Trophoblast cell (in vitro differentiated cells and primary cell): Measurements from ENCODE around the gene GPR148.

Experiments
- DNase-seq, 2 donors: peaks; one replicate each; pipeline ENCODE4 v3.0.0-alpha.2; 2016
- H2AFZ ChIP-seq: 2 replicates; pipeline ENCODE4 v1.6.1; 2013; ENCODE audit warnings: low read length, moderate library complexity, mild to moderate bottlenecking; ENCODE audit not compliant: insufficient read depth, poor library complexity
- H2AK5ac ChIP-seq: 2 replicates; pipeline ENCODE4 v1.6.1; 2013; ENCODE audit warnings: mild to moderate bottlenecking, low read length
- H2BK120ac ChIP-seq: 2 replicates; pipeline ENCODE4 v1.6.1; 2013; ENCODE audit warnings: low read length, mild to moderate bottlenecking, moderate library complexity; ENCODE audit not compliant: insufficient read depth, poor library complexity
- H2BK12ac ChIP-seq: 2 replicates; pipeline ENCODE4 v1.6.1; 2013; ENCODE audit warnings: mild to moderate bottlenecking, low read length, moderate library complexity
- H2BK5ac ChIP-seq: 2 replicates; pipeline ENCODE4 v1.6.1; 2013; ENCODE audit warnings: low read length, low read depth, moderate library complexity, mild to moderate bottlenecking; ENCODE audit not compliant: poor library complexity
- H3K14ac ChIP-seq: 2 replicates; pipeline ENCODE4 v1.6.1; 2013; ENCODE audit warnings: mild to moderate bottlenecking, low read length
- H3K18ac ChIP-seq: 2 replicates; pipeline ENCODE4 v1.6.1; 2013; ENCODE audit warnings: mild to moderate bottlenecking, low read length
- H3K23ac ChIP-seq: 2 replicates; pipeline ENCODE4 v1.6.1; 2013; ENCODE audit warnings: low read length
- H3K27ac ChIP-seq: 2 replicates; pipeline ENCODE4 v1.5.1; 2013; ENCODE audit warnings: low read depth, mild to moderate bottlenecking, inconsistent platforms, low read length, moderate library complexity
- H3K27me3 ChIP-seq: 2 replicates; pipeline ENCODE4 v1.6.1; 2013; ENCODE audit warnings: inconsistent platforms, mild to moderate bottlenecking, low read length, moderate library complexity; ENCODE audit not compliant: insufficient read depth
- H3K36me3 ChIP-seq, 2 experiments: 1 replicate in 1 of 2; 2 replicates in 1 of 2; pipeline ENCODE4 v1.6.1; 2013; ENCODE audit warnings: low read length in 2 of 2, mild to moderate bottlenecking in 2 of 2, moderate library complexity in 1 of 2; ENCODE audit not compliant: insufficient read depth in 2 of 2, control insufficient read depth in 1 of 2
- H3K4ac ChIP-seq: 2 replicates; pipeline ENCODE4 v1.6.1; 2013; ENCODE audit warnings: low read depth, mild to moderate bottlenecking, low read length, moderate library complexity
- H3K4me1 ChIP-seq, 2 experiments: 1 replicate in 1 of 2; 2 replicates in 1 of 2; pipeline ENCODE4 v1.6.1; 2013; ENCODE audit warnings: low read length in 2 of 2, mild to moderate bottlenecking in 2 of 2, moderate library complexity in 1 of 2; ENCODE audit not compliant: insufficient read depth in 2 of 2, control insufficient read depth in 1 of 2
- H3K4me2 ChIP-seq: 2 replicates; pipeline ENCODE4 v1.6.1; 2013; ENCODE audit warnings: inconsistent platforms, mild to moderate bottlenecking, low read length, moderate library complexity
- H3K4me3 ChIP-seq: 2 replicates; pipeline ENCODE4 v1.5.1; 2013; ENCODE audit warnings: mild to moderate bottlenecking, low read depth, low read length, inconsistent platforms
- H3K79me1 ChIP-seq: one replicate; pipeline ENCODE4 v1.6.1; 2013; ENCODE audit warnings: low read length
- H3K79me2 ChIP-seq: 2 replicates; pipeline ENCODE4 v1.6.1; 2013; ENCODE audit warnings: low read length, mild to moderate bottlenecking; ENCODE audit not compliant: control insufficient read depth, insufficient read depth, poor library complexity
- H3K9ac ChIP-seq: 2 replicates; pipeline ENCODE4 v1.6.1; 2013; ENCODE audit warnings: mild to moderate bottlenecking, low read length
- H3K9me3 ChIP-seq: 2 replicates; pipeline ENCODE4 v1.6.1; 2013; ENCODE audit warnings: low read depth, mild to moderate bottlenecking, control low read depth, inconsistent platforms, low read length; ENCODE audit not compliant: insufficient read depth
- H4K12ac ChIP-seq: 2 replicates; pipeline ENCODE4 v1.6.1; 2013; ENCODE audit warnings: low read depth, mild to moderate bottlenecking, low read length, moderate library complexity
- H4K8ac ChIP-seq: 2 replicates; pipeline ENCODE4 v1.6.1; 2013; ENCODE audit warnings: low read depth, mild to moderate bottlenecking, low read length, moderate library complexity
- H4K91ac ChIP-seq: one replicate; pipeline ENCODE4 v1.6.1; 2013; ENCODE audit warnings: low read depth, mild to moderate bottlenecking, low read length, moderate library complexity
- WGBS: extraction: QIAGEN DNeasy Blood & Tissue Kit; methylation state at CpG from one replicate; pipeline ENCODE4 v1.1.7; 2013; ENCODE audit warnings: missing lambda C conversion rate; ENCODE audit not compliant: insufficient read length, insufficient coverage; ENCODE audit errors: extremely low coverage; 5-methylcytosine and 5-hydroxymethylcytosine counted together

The GPR148 gene

DNA sequence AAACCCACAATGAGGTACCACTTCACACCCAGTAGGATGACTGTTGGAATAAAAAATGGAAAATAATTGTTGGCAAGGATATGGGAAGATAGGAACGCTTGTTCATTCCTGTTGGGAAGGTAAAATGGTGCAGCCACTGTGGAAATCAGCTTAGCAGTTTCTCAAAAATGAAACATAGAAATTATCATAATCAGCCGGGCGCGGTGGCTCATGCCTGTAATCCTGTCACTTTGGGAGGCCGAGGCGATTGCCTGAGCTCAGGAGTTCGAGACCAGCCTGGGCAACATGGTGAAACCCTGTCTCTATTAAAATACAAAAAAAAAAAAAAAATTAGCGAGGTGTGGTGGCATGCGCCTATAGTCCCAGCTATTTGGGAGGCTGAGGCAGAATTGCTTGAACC lies 49.9 kb downstream of the GPR148 start:
- Histone ChIP-seq H2AK5ac (no peak overlapping the region), H4K8ac (no peak overlapping the region), H3K27ac (no peak overlapping the region), H4K12ac (no peak overlapping the region), H2BK120ac (no peak overlapping the region), H2BK12ac (no peak overlapping the region), H2AFZ (no peak overlapping the region), H3K4me1 (no peaks in the 10 kb centered on the region), H3K18ac (no peak overlapping the region), H3K9ac (no peak overlapping the region), H3K23ac (no peak overlapping the region), H3K4me3 (no peak overlapping the region), H2BK5ac (no peak overlapping the region), H3K36me3 (no peaks in the 10 kb centered on the region), H3K4ac (no peak overlapping the region), H3K79me1 (no peaks in the 10 kb centered on the region), H4K91ac (no peak overlapping the region), H3K79me2 (no peaks in the 10 kb centered on the region), H3K14ac (no peak overlapping the region), H3K27me3 (no peaks in the 10 kb centered on the region), H3K9me3 (no peaks in the 10 kb centered on the region), H3K4me2 (no peak overlapping the region)
- no peak for DNase-seq
- no CpG with 5 or more reads among the region's 9 CpGs for WGBS
